ENCODE data around the gene TRIM24.

DNA sequence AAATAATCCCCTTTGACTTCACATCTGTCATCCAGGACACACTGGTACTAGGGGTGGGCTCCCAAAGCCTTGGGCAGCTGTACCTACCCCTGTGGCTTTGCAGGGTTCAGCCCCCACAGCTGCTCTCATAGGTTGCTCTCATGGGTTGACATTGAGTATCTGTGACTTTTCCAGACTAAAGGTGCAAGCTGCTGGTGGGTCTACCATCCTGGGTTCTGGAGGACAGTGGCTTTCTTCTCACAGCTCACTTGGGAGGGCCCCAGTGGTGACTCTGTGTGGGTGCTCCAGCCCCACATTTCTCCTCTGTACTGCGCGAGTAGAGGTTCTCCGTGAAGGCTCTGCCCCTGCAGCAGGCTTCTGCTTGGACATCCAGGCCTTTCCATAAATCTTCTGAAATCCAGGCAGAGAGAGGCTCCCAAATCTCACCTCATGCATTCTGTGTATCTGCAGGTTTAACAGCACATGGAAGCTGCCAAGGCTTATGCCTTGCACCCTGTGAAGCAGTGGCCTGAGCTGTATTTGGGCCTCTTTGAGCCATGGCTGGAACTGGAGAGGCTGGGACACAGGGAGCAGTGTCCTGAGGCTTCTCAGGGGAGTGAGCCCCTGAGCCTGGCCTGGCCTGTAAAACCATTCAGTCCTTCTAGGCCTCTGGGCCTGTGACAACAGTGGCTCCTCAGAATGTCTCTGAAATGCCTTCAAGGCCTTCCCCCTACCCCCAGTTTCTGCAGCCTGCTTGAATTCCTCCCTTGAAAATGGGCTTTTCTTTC, 52.2 kb downstream of the TRIM24 start:
- TF ChIP-seq CTCF (IDR thresholded peaks at IDR 0.05) (no peak), ZFX (IDR thresholded peaks at IDR 0.05; ENCODE audit: borderline replicate concordance) (no peak)

All from 22Rv1 (cell line).